Ectodermal cell (in vitro differentiated cells): Measurements from ENCODE around the gene PRM3.

Experiments used
- H3K27ac ChIP-seq: 2 replicates; pipeline ENCODE4 v1.7.0; 2013; ENCODE audit warnings: mild to moderate bottlenecking, low read depth, low read length; ENCODE audit not compliant: insufficient read depth, poor library complexity, severe bottlenecking
- H3K27me3 ChIP-seq: 2 replicates; pipeline ENCODE4 v1.7.0; 2013; ENCODE audit warnings: mild to moderate bottlenecking, low read length; ENCODE audit not compliant: insufficient read depth, control insufficient read depth, poor library complexity, severe bottlenecking
- H3K36me3 ChIP-seq: one replicate; pipeline ENCODE4 v1.7.0; 2013; ENCODE audit warnings: low read length; ENCODE audit not compliant: control insufficient read depth, insufficient read depth
- H3K4me1 ChIP-seq: one replicate; pipeline ENCODE4 v1.7.0; 2013; ENCODE audit warnings: low read length; ENCODE audit not compliant: control insufficient read depth, insufficient read depth
- H3K4me3 ChIP-seq: 2 replicates; pipeline ENCODE4 v1.7.0; 2013; ENCODE audit warnings: low read depth, low read length, control low read depth; ENCODE audit not compliant: insufficient read depth
- H3K9me3 ChIP-seq: 2 replicates; pipeline ENCODE4 v1.7.0; 2013; ENCODE audit warnings: mild to moderate bottlenecking, low read length, moderate library complexity; ENCODE audit not compliant: control insufficient read depth
- WGBS, 2 experiments: methylation state at CpG; one replicate each; pipeline ENCODE4 v1.1.7; 2013; ENCODE audit warnings: missing lambda C conversion rate in 2 of 2; 5-methylcytosine and 5-hydroxymethylcytosine counted together

PRM3 gene

DNA sequence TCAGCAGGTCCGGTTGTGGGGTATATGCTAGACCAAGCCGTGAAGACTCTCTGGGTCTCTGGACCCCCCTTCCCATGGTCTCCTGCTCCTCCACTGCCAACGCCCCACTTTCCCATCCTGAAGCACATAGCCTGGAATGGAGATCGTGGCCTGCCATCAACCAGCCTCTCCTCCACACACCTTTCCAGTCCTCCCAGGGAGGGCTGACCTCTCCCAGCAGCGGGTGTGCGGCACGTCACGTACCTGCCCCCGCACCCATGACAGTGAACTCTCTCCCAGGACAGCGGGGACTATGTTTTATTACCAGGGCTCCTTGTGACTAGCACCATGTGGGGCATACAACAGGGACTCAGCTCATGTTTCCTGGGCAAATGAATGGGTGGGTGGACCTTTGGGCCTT lies 1.8 kb downstream of the PRM3 start:
- WGBS, 2 experiments: 96 to 97% methylated on average over 10 of the region's 10 CpGs
- peaks cover 17% of the 10 kb centered on the region for H3K4me1 ChIP-seq
- H3K27me3 ChIP-seq: no peaks in the 10 kb centered on the region
- H3K9me3 ChIP-seq: no peaks in the 10 kb centered on the region
- H3K27ac ChIP-seq: no peak overlapping the region
- H3K36me3 ChIP-seq: no peaks in the 10 kb centered on the region
- H3K4me3 ChIP-seq: no peak overlapping the region

- H3K4me1 ChIP-seq: peaks cover 17% of the 10 kb centered on the region
- 94 to 97% methylated on average over 2 of the region's 2 CpGs for WGBS, 2 experiments
- H3K9me3 ChIP-seq: no peaks in the 10 kb centered on the region
- H3K27ac ChIP-seq: no peak overlapping the region
- no peaks in the 10 kb centered on the region for H3K27me3 ChIP-seq
- no peak overlapping the region for H3K4me3 ChIP-seq
- no peaks in the 10 kb centered on the region for H3K36me3 ChIP-seq
Measured at GRCh38 chr16:11270602-11271162, 2.7 kb downstream of the PRM3 start.

DNA sequence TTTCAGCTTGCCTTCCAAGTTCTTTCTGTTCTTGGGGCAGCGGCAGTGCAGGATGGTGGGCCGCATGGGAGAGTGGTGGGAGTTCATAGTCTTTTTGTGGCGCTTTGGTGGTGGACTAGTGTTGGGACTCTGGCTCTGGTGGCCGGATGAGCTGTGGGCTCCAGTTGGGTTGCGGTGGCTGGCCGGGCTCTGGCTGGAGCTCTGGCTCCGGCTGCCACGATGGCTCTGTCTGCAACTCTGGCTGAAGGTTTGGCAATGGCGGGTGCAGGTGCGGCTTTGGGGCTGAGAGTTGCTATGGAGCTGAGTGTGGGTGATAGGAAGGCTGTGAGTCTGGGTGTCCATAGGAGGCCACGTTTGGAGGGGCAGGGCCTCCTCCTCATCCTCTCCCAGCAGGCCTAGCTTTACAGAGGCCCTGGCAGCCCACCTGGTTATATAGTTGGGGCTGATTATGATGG lies 4.5 kb downstream of the PRM3 start, which contains the start of gene TNP2:
Gene TNP2, minus strand, starts transcription at position 405 of the 455 bp plus-strand sequence. Its CDS starts 63 bp downstream, at position 342.
- H3K36me3 ChIP-seq: no peaks in the 10 kb centered on the region
- H3K4me1 ChIP-seq: peaks cover 17% of the 10 kb centered on the region
- H3K27ac ChIP-seq: no peak within 1 kb of the TSS
- H3K27me3 ChIP-seq: no peaks in the 10 kb centered on the region
- H3K9me3 ChIP-seq: no peaks in the 10 kb centered on the region
- WGBS, 2 experiments: 94 to 96% methylated on average over 10 of the region's 11 CpGs
- H3K4me3 ChIP-seq: no peak within 1 kb of the TSS

DNA sequence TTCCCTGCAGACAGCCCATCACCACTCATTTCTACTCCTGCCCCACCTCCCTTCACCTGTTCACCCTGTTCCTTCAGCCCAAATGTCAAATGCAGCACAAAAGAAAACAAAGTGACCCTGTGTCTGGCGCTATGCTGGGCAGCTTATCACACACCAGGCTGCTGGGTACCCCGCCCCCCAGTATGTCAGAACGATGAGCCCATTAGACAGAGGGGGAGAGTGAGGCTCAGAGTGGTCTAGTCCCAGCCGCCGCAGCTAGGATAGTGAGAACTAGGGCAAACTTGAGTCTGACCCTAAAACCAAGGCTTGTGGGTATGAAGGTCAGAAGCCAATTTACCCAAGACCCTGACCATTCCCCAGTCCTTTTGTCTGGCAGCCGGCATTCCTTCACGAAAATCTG lies 8.3 kb downstream of the PRM3 start:
- Histone ChIP-seq H3K4me1 (no peaks in the 10 kb centered on the region), H3K9me3 (no peaks in the 10 kb centered on the region), H3K27ac (no peak overlapping the region), H3K36me3 (no peaks in the 10 kb centered on the region), H3K4me3 (no peak overlapping the region), H3K27me3 (no peaks in the 10 kb centered on the region)
- 94% methylated on average over 7 of the region's 7 CpGs for WGBS, 2 experiments

GRCh38 chr16:11264155-11264832 lies 9.1 kb downstream of the PRM3 start:
- no peaks in the 10 kb centered on the region for H3K9me3 ChIP-seq
- H3K36me3 ChIP-seq: no peaks in the 10 kb centered on the region
- 87 to 89% methylated on average over 7 to 9 of the region's 9 CpGs for WGBS, 2 experiments
- no peak overlapping the region for H3K4me3 ChIP-seq
- no peak overlapping the region for H3K27ac ChIP-seq
- H3K4me1 ChIP-seq: no peaks in the 10 kb centered on the region
- no peaks in the 10 kb centered on the region for H3K27me3 ChIP-seq

DNA sequence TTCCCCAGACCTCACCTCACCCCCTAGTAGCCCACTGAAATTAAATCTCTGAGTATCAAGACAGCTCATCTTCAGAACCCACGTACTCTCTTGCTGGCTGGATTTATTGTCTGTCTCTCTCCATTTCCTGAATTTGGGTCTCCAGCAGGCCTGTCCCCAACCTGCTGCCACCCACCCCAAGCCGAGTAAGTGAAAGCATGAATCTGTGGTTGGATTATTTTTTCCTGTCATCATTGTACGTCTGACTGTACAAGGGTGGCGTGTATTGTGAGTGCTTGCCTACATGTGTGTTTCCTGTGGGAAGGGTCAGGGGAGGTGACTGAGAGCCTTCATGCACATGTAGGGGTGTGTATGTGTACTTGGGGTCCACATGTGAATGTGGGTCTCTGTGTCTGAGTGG lies 9.7 kb downstream of the PRM3 start:
- Histone ChIP-seq H3K27ac (no peak overlapping the region), H3K9me3 (no peaks in the 10 kb centered on the region), H3K27me3 (no peaks in the 10 kb centered on the region), H3K4me1 (no peaks in the 10 kb centered on the region), H3K4me3 (no peak overlapping the region), H3K36me3 (no peaks in the 10 kb centered on the region)
- 88 to 96% methylated on average over 4 of the region's 4 CpGs for WGBS, 2 experiments

DNA sequence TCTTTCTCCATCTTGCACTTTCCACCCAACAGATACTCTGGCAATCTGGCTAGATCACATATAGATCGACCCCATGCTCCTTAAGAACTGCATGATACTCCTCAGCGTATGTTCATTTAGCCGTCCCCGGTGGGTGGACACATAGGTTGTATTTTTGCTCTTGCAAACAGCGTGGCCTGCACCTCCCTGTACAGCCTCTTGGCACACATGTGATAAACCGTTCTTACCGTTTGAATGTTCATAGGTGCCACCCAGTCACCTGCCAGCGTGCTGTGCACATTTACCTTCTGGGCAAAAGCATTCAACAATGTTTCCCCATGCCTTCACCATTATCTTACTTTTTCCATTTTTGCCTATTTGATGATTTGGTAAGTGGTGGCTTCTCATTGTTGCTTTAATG lies 10.5 kb downstream of the PRM3 start:
- Histone ChIP-seq H3K36me3 (no peaks in the 10 kb centered on the region), H3K9me3 (no peaks in the 10 kb centered on the region), H3K4me1 (no peaks in the 10 kb centered on the region), H3K27me3 (no peaks in the 10 kb centered on the region), H3K4me3 (no peak overlapping the region), H3K27ac (no peak overlapping the region)
- 93 to 94% methylated on average over 8 of the region's 8 CpGs for WGBS, 2 experiments

- Histone ChIP-seq H3K4me1 (peaks cover 5% of the 10 kb centered on the region), H3K36me3 (no peaks in the 10 kb centered on the region), H3K9me3 (no peaks in the 10 kb centered on the region), H3K4me3 (no peak overlapping the region), H3K27me3 (peaks cover 7% of the 10 kb centered on the region), H3K27ac (no peak overlapping the region)
- 74 to 82% methylated on average over 3 of the region's 3 CpGs for WGBS, 2 experiments
Measured at GRCh38 chr16:11260596-11260966, 12.8 kb downstream of the PRM3 start.

DNA sequence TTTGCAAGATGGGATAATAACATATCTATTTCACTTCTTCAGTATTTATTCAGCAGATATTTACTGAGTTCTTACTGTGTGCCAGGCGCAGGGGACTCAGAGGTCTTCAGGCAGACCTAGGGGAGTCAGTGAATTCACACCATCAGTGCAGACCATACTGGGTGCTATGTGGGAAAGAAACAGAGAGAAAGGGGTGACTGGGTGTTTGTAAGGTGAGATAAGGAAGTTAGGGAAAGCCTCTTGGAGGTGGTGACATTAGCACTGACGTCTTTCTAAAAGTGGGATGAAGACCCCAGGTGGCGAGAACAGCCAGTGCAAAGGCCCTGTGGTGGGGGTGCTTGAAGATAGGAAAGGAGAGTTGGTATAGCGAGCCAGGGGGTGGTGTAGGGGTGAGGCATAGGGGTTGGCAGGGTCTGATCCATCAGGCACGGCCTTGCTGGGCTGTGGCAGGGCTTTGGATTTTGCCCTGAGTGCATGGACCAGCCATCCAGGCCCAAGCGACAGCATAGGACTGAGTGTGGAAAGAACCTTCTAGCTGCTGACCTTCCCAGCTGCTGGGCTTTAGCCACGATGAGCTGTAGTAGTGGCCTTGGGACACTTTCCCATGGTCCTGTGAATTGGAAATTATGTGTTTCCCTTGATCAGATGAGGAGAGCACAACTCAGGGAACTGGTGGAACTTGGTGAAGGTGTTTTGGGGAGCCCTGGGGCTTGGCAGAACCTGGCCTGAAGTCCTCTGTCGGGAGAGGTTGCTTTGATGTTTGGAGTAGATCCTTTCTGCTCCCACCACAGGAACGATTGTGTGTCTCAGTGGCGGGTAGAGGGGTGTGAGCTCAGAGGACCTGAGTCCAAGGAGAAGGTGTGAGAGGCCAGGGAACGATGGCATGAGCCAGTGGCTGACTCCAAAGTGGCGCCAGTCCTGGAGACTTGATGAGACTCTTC lies 13.5 kb downstream of the PRM3 start:
- H3K27ac ChIP-seq: no peak overlapping the region
- H3K4me3 ChIP-seq: no peak overlapping the region
- peaks cover 14% of the 10 kb centered on the region for H3K27me3 ChIP-seq
- 82 to 83% methylated on average over 12 of the region's 12 CpGs for WGBS, 2 experiments
- H3K36me3 ChIP-seq: no peaks in the 10 kb centered on the region
- no peaks in the 10 kb centered on the region for H3K9me3 ChIP-seq
- H3K4me1 ChIP-seq: peaks cover 5% of the 10 kb centered on the region
